GM12864 (cell line): ENCODE data around the gene DCTN1.

ENCODE experiments used
- DNase-seq: peaks from one replicate; pipeline ENCODE4 v3.0.0-alpha.2; 2011; ENCODE audit warnings: low read depth
- H3K4me3 ChIP-seq: 2 replicates; pipeline ENCODE4 v1.5.1; 2011; ENCODE audit warnings: mild to moderate bottlenecking, low read depth, low read length, control low read depth
- CTCF ChIP-seq: IDR thresholded peaks from 2 replicates; pipeline ENCODE4 v1.5.1; 2011; ENCODE audit warnings: low read depth, mild to moderate bottlenecking, moderate library complexity, low read length, control low read depth, inconsistent platforms; ENCODE audit errors: missing control alignments

Gene DCTN1

GRCh38 chr2:74414441-74414840, 34.3 kb upstream of the DCTN1 start:
- TF ChIP-seq CTCF, result no peak
- H3K4me3 ChIP-seq, result peak overlapping the region; percentile 55; the same call in 1 of the 2 replicates

GRCh38 chr2:74413001-74413698, 33.0 kb upstream of the DCTN1 start:
- H3K4me3 ChIP-seq, result no peak overlapping the region
- TF ChIP-seq CTCF, result no peak
- no peak for DNase-seq

More at GRCh38 chr2:74414441-74414840, 34.3 kb upstream of the DCTN1 start:
- DNase-seq, result no peak

GRCh38 chr2:74407682-74408081, 27.6 kb upstream of the DCTN1 start:
- no peak for DNase-seq
- no peak overlapping the region for H3K4me3 ChIP-seq
- TF ChIP-seq CTCF, result no peak

GRCh38 chr2:74406035-74406434, 25.9 kb upstream of the DCTN1 start:
- DNase-seq, result no peak
- H3K4me3 ChIP-seq, result no peak overlapping the region
- TF ChIP-seq CTCF, result no peak

- no peak for DNase-seq
- TF ChIP-seq CTCF, result no peak
- H3K4me3 ChIP-seq, result no peak overlapping the region
These were observed 21.8 kb upstream of the DCTN1 start for GRCh38 chr2:74401891-74402290.

GRCh38 chr2:74399785-74400184, 19.7 kb upstream of the DCTN1 start:
- DNase-seq, result no peak
- peak; percentile 70 for TF ChIP-seq CTCF
- no peak overlapping the region for H3K4me3 ChIP-seq

GRCh38 chr2:74396149-74396548, 16.0 kb upstream of the DCTN1 start:
- no peak for TF ChIP-seq CTCF
- no peak for DNase-seq
- H3K4me3 ChIP-seq, result no peak overlapping the region
